ENCODE measurements around the gene RUNDC1.

GRCh38 chr17:43014649-43015542 lies 34.5 kb downstream of the RUNDC1 start:
- TF ChIP-seq CTCF (conservative IDR thresholded peaks at IDR 0.05 in 1 of 2, IDR thresholded peaks at IDR 0.05 in 1 of 2; ENCODE audit: low read depth in 1 of 2, low read length in 2 of 2) (no peak), EZH2 (IDR thresholded peaks at IDR 0.05; ENCODE audit: low read length, missing control alignments) (no peak)
